Uterus (tissue), 4 donors: ENCODE results near the gene HTR1E. TPM values are rescaled to one million over a fixed set of nuclear protein-coding genes. Genes with fewer than 3 reads are reported as not detected.

Source experiments
- DNase-seq, 2 donors: peaks; one replicate each; pipeline ENCODE4 v3.0.0-alpha.2; 2019 to 2020
- H3K27ac ChIP-seq, 2 donors: fragments of 200-600 bp; sonication (generic); 1 replicate in 1 of 2; 2 replicates in 1 of 2; pipeline ENCODE4 v1.5.1; 2016 to 2018
- H3K27me3 ChIP-seq, 2 donors: fragments of 200-600 bp; sonication (generic); one replicate each; pipeline ENCODE4 v1.5.1; 2018 to 2019; ENCODE audit warnings: control low read depth in 1 of 2
- H3K36me3 ChIP-seq, 2 donors: fragments of 200-600 bp; sonication (generic); one replicate each; pipeline ENCODE4 v1.5.1; 2019; ENCODE audit warnings: control low read depth in 1 of 2
- H3K4me1 ChIP-seq, 2 donors: fragments of 200-600 bp; sonication (generic); one replicate each; pipeline ENCODE4 v1.5.1; 2018 to 2019; ENCODE audit warnings: control low read depth in 1 of 2
- H3K4me3 ChIP-seq, 2 donors: fragments of 200-600 bp; sonication (generic); 1 replicate in 1 of 2; 2 replicates in 1 of 2; pipeline ENCODE4 v1.5.1; 2018 to 2019; ENCODE audit warnings: mild to moderate bottlenecking in 1 of 2
- H3K9me3 ChIP-seq, 2 donors: fragments of 200-600 bp; sonication (generic); one replicate each; pipeline ENCODE4 v1.5.1; 2019; ENCODE audit warnings: control low read depth in 1 of 2
- POLR2A ChIP-seq, 2 donors: fragments of 450-650 bp; IDR thresholded peaks; one replicate each; pipeline ENCODE4 v1.6.1; 2016; ENCODE audit warnings: antibody characterized with exemption in 2 of 2, mild to moderate bottlenecking in 1 of 2, moderate library complexity in 1 of 2
- intact Hi-C: fragments of 100-400 bp; cut with DNase I; formaldehyde crosslinking; loops from one replicate; pipeline ENCODE4 v1.15.1; 2023; ENCODE audit warnings: low total_unique reads
- small RNA-seq: library from RNA; depleted of rRNA; stranded (forward); fragments of <200 nt; gene quantifications from one replicate; pipeline ENCODE3, GENCODE V24; 2016
- total RNA-seq, 4 donors: library from RNA; depleted of rRNA in 3 of 4; stranded (reverse); fragments of >200 nt in 3 of 4; gene quantifications; one replicate each; pipeline versions ENCODE4 v1.1.0 to v1.2.4, GENCODE V29; 2014 to 2023
- TF ChIP-seq, protein P1 (sequence below), 4 experiments: fragments of 200-600 bp in 2 of 4; fragments of 450-650 bp in 2 of 4; sonication (generic) in 2 of 4; IDR thresholded peaks; one replicate each; pipeline ENCODE4 v1.5.1; 2016 to 2019; ENCODE audit warnings: antibody characterized with exemption in 4 of 4, mild to moderate bottlenecking in 2 of 4, moderate library complexity in 1 of 4
- donor health status: DM: yes; HTN: yes; CAD: no.

Gene HTR1E
- total RNA-seq, 4 donors from 2014 or later, result 2.1 TPM; not detected in 3

DNA sequence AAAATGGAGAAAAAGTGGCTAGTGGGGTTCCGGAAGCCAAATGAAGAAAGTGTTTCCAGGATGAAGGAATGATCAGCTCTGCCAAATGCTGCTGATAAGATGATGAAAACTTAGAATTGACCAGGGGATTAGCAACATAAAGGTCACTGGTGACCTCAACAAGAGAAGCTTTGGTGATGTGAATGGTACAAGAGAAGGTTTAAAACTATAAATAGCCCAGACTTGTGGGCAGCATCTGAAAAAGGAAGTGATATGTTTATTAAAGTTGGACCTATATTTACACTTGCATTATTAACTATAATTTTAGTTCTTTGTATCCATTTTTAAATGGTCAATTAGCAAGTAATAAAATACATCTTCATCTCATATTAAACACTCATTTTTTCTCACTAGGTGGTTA is 112.5 kb downstream of the HTR1E start:
- no peaks in the 10 kb centered on the region for H3K36me3 ChIP-seq
- H3K9me3 ChIP-seq, result no peaks in the 10 kb centered on the region
- H3K27ac ChIP-seq, result no peak overlapping the region
- no peaks in the 10 kb centered on the region for H3K4me1 ChIP-seq
- no peak overlapping the region for H3K4me3 ChIP-seq
- TF ChIP-seq, protein P1, sequence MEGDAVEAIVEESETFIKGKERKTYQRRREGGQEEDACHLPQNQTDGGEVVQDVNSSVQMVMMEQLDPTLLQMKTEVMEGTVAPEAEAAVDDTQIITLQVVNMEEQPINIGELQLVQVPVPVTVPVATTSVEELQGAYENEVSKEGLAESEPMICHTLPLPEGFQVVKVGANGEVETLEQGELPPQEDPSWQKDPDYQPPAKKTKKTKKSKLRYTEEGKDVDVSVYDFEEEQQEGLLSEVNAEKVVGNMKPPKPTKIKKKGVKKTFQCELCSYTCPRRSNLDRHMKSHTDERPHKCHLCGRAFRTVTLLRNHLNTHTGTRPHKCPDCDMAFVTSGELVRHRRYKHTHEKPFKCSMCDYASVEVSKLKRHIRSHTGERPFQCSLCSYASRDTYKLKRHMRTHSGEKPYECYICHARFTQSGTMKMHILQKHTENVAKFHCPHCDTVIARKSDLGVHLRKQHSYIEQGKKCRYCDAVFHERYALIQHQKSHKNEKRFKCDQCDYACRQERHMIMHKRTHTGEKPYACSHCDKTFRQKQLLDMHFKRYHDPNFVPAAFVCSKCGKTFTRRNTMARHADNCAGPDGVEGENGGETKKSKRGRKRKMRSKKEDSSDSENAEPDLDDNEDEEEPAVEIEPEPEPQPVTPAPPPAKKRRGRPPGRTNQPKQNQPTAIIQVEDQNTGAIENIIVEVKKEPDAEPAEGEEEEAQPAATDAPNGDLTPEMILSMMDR (IDR thresholded peaks at IDR 0.05), result no peak
- no peak for TF ChIP-seq POLR2A (IDR thresholded peaks at IDR 0.05)
- no peak for DNase-seq
- intact Hi-C loops, result no loop called here
- no peaks in the 10 kb centered on the region for H3K27me3 ChIP-seq

DNA sequence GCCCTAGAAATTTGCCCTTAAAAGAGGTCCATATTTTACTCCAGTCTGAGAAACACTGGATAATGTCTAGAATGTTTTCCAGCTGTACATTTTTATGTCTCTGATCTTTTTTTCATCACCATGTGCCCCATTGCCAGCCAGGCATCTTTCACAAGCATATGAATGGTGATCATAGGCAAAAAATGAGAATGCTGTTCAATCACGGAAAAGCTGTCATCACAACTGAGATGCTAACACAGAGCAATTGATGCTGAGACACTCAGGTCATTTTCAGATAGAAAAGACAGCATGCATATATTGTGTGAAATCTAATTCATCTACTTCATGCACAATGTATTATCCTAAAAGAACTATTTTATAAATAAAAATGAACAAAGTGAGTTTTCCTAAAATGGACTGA is 116.0 kb downstream of the HTR1E start:
- Histone ChIP-seq H3K4me3 (no peak overlapping the region), H3K27ac (no peak overlapping the region), H3K4me1 (no peaks in the 10 kb centered on the region), H3K27me3 (no peaks in the 10 kb centered on the region), H3K36me3 (no peaks in the 10 kb centered on the region), H3K9me3 (no peaks in the 10 kb centered on the region)
- no peak for DNase-seq
- intact Hi-C loops, result no loop called here
- TF ChIP-seq, protein P1 (IDR thresholded peaks at IDR 0.05), result no peak
- no peak for TF ChIP-seq POLR2A (IDR thresholded peaks at IDR 0.05)

- intact Hi-C loops, result no loop called here
- H3K27ac ChIP-seq, result no peak overlapping the region
- TF ChIP-seq, protein P1 (IDR thresholded peaks at IDR 0.05), result no peak
- TF ChIP-seq POLR2A (IDR thresholded peaks at IDR 0.05), result no peak
Observed at GRCh38 chr6:87054143-87054833, 117.0 kb downstream of the HTR1E start.

DNA sequence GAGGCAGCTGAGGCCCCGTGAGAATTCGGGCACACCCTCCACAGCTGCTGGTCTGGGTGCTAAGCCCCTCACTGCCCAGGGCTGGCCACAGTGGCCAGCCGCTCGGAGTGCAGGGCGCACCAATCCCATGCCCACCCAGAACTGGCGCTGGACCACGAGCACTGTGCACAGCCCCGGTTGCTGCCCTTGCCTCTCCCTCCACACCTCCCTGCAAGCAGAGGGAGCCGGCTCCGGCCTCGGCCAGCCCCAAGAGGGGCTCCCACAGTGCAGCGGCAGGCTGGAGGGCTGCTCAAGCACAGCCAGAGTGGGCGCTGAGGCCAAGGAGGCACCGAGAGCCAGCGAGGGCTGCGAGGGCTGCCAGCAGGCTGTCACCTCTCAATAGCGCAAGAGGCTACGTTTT is 122.6 kb downstream of the HTR1E start:
- Histone ChIP-seq H3K27ac (no peak overlapping the region), H3K36me3 (no peaks in the 10 kb centered on the region), H3K4me3 (no peak overlapping the region), H3K4me1 (no peaks in the 10 kb centered on the region), H3K9me3 (no peaks in the 10 kb centered on the region), H3K27me3 (no peaks in the 10 kb centered on the region)
- no peak for DNase-seq
- TF ChIP-seq, protein P1 (IDR thresholded peaks at IDR 0.05), result no peak
- TF ChIP-seq POLR2A (IDR thresholded peaks at IDR 0.05), result no peak
- intact Hi-C loops, result no loop called here

More at GRCh38 chr6:87054143-87054833, 117.0 kb downstream of the HTR1E start:
- DNase-seq, result no peak
- Histone ChIP-seq H3K4me3 (no peak overlapping the region), H3K4me1 (no peaks in the 10 kb centered on the region), H3K36me3 (no peaks in the 10 kb centered on the region), H3K27me3 (no peaks in the 10 kb centered on the region), H3K9me3 (no peaks in the 10 kb centered on the region)

- Histone ChIP-seq H3K27me3 (no peaks in the 10 kb centered on the region), H3K9me3 (no peaks in the 10 kb centered on the region), H3K36me3 (no peaks in the 10 kb centered on the region), H3K4me3 (no peak overlapping the region), H3K4me1 (no peaks in the 10 kb centered on the region), H3K27ac (no peak overlapping the region)
- no peak for DNase-seq
- TF ChIP-seq, protein P1 (IDR thresholded peaks at IDR 0.05), result no peak
- no peak for TF ChIP-seq POLR2A (IDR thresholded peaks at IDR 0.05)
- intact Hi-C loops, result no loop called here
Observed at GRCh38 chr6:87065117-87065516, 127.8 kb downstream of the HTR1E start.

Small RNA genes within 50 kb of the gene (small RNA-seq; reads per million reads assigned to genes)
- not detected for gene AL157777.2
- gene MTHFD2P2, result not detected

Other genes starting within 250 kb of the HTR1E start
- gene CGA, start 157.6 kb downstream of the HTR1E start, total RNA-seq, result not detected
- 100 to 1,000 TPM in 2 of 4 donors, 10 to 100 TPM in 2; 38.2 to 153 (median 81.2) TPM for gene ZNF292, start 218.0 kb downstream of the HTR1E start, total RNA-seq